Measurements from ENCODE around the gene ARVCF. TPM values are rescaled to one million over a fixed set of nuclear protein-coding genes. Genes with fewer than 3 reads are reported as not detected.

The ARVCF gene
- total RNA-seq, 4 donors from 2014 or later: 47.5 to 98.3 (median 80.6) TPM

DNA sequence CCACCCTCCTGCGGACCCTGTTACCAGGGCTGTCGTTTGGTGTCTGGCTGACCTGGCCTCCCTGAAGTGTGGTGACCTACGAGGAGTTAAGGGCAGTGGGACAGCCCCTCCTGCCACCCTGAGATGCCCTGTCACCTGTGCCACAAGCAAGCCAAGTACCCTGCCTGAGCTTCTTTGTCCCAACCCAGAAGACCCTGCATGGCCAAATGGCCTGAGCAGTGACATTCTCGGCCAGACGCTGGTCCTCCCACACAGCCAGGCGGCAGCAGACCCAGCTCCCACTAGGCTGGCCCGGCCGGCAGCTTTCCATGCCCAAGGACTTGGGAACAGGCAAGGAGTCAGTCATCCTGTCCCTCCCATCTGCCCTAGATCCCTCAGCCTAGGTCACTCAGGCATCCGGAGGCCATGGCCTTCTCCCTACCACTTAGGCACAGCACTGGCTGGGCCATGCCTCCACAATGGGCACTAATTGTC is 7.6 kb downstream of the ARVCF start:
- whole genome bisulfite sequencing, 2 donors: 56 to 82% methylated on average over 8 to 9 of the region's 9 CpGs
- no peaks in the 10 kb centered on the region for H3K27me3 ChIP-seq
- H3K36me3 ChIP-seq: no peaks in the 10 kb centered on the region
- H3K4me3 ChIP-seq: no peak overlapping the region
- peaks cover 0 to 35% (median 8%) of the 10 kb centered on the region in 4 donors for H3K4me1 ChIP-seq
- peak overlapping the region in 3 of 4 donors; percentile 38 to 82 (median 81) for H3K27ac ChIP-seq
- H3K9me3 ChIP-seq: peaks cover 0 to 7% (median 2%) of the 10 kb centered on the region in 4 donors
- DNase-seq (ENCODE audit: low spot score in 2 of 2): no peak
- no peak for TF ChIP-seq EP300 (IDR thresholded peaks at IDR 0.05)
- no peak for TF ChIP-seq POLR2A (IDR thresholded peaks at IDR 0.05)
- TF ChIP-seq, protein P1, sequence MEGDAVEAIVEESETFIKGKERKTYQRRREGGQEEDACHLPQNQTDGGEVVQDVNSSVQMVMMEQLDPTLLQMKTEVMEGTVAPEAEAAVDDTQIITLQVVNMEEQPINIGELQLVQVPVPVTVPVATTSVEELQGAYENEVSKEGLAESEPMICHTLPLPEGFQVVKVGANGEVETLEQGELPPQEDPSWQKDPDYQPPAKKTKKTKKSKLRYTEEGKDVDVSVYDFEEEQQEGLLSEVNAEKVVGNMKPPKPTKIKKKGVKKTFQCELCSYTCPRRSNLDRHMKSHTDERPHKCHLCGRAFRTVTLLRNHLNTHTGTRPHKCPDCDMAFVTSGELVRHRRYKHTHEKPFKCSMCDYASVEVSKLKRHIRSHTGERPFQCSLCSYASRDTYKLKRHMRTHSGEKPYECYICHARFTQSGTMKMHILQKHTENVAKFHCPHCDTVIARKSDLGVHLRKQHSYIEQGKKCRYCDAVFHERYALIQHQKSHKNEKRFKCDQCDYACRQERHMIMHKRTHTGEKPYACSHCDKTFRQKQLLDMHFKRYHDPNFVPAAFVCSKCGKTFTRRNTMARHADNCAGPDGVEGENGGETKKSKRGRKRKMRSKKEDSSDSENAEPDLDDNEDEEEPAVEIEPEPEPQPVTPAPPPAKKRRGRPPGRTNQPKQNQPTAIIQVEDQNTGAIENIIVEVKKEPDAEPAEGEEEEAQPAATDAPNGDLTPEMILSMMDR (IDR thresholded peaks at IDR 0.05): no peak

DNA sequence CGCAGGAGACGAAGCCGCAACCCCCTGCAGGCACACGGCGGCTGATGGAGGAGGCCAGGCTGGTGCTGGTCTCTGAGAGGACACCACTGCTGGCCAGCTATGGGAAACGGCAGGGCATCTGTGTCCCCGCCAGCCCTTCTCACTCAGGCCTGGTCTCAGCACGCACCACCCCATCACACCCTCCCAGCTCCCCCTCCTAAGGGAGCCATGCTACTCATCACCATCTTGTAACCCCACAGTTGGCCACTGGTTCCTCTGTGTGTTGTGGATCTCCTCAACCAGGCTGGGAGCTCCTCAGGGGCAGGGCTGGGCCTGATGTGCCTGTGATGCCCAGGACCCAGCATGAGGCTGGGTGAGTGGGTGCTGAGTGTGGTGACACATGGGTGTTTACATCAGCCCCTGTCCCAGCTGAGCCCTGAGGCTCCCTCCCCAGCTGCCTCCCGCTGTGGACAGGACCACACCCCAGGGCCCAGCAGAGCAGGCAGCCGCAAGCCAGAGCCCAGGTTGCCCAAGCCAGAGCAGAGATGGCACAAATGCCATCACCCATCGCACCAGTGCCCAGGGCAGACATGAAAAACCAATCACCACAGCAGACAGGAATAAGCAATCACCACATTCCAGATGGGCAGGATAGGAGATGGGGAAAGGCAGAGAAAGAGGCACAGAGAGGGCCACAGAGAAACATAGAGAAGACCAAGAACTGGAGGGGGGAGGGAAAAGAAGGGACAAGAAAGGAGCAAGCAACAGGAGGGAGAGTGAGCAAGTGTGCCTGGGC is 8.2 kb downstream of the ARVCF start:
- Histone ChIP-seq H3K4me1 (peaks cover 0 to 30% (median 6%) of the 10 kb centered on the region in 4 donors), H3K27me3 (no peaks in the 10 kb centered on the region), H3K4me3 (no peak overlapping the region), H3K27ac (peak overlapping the region in 3 of 4 donors; percentile 38 to 82 (median 81)), H3K9me3 (peaks cover 0 to 10% (median 5%) of the 10 kb centered on the region in 4 donors), H3K36me3 (no peaks in the 10 kb centered on the region)
- 75 to 79% methylated on average over 9 to 11 of the region's 11 CpGs for WGBS, 2 donors
- no peak for DNase-seq (ENCODE audit: low spot score in 2 of 2)
- TF ChIP-seq POLR2A (IDR thresholded peaks at IDR 0.05) (no peak), EP300 (IDR thresholded peaks at IDR 0.05) (no peak)
- TF ChIP-seq, protein P1 (IDR thresholded peaks at IDR 0.05): no peak

DNA sequence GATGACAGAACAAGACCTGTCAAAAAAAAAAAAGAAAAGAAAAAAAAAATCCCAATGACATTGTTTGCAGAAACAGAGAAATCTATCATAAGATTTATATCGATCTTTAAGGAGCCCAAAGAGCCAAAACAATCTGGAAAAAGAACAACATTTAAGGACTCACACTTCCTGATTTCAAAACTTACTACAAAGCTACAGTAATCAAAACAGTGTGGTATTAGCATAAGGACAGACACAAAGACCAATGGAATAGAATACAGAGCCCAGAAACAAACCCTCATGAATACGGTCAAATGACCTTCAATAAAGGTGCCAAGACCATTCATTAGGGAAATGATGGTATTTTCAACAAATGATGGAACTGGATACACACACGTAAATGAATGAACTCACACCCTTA is 12.2 kb downstream of the ARVCF start:
- no peak for DNase-seq (ENCODE audit: low spot score in 2 of 2)
- TF ChIP-seq POLR2A (IDR thresholded peaks at IDR 0.05) (no peak), EP300 (IDR thresholded peaks at IDR 0.05) (no peak)
- TF ChIP-seq, protein P1 (IDR thresholded peaks at IDR 0.05): no peak
- 93 to 97% methylated on average over 3 of the region's 3 CpGs for WGBS, 2 donors
- Histone ChIP-seq H3K27ac (no peak overlapping the region), H3K36me3 (no peaks in the 10 kb centered on the region), H3K4me1 (peaks cover 0 to 41% (median 12%) of the 10 kb centered on the region in 4 donors), H3K27me3 (no peaks in the 10 kb centered on the region), H3K4me3 (no peak overlapping the region), H3K9me3 (peaks cover 0 to 15% (median 7%) of the 10 kb centered on the region in 4 donors)

DNA sequence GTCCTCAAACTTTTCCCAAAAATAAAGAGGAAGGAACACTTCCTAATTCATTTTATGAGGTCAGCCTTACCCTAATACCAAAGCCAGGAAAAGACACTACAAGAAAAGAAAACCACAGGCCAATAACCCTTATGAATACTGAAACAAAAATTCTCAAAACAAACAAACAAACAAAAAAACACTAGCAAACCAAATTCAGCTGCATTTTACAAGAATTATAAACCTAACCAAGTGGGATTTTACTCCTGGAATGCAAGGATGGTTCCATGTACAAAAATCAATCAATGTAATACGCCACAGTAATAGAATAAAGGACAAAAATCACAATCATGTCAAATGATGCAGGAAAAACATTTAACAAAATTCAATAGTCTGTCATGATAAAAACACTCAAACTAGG is 13.3 kb downstream of the ARVCF start:
- H3K36me3 ChIP-seq: no peaks in the 10 kb centered on the region
- 94 to 98% methylated on average over 1 of the region's 1 CpG for WGBS, 2 donors
- H3K9me3 ChIP-seq: peaks cover 0 to 15% (median 7%) of the 10 kb centered on the region in 4 donors
- no peak for DNase-seq (ENCODE audit: low spot score in 2 of 2)
- peaks cover 0 to 42% (median 23%) of the 10 kb centered on the region in 4 donors for H3K4me1 ChIP-seq
- TF ChIP-seq EP300 (IDR thresholded peaks at IDR 0.05) (no peak), POLR2A (IDR thresholded peaks at IDR 0.05) (no peak)
- TF ChIP-seq, protein P1 (IDR thresholded peaks at IDR 0.05): no peak
- no peak overlapping the region for H3K27ac ChIP-seq
- H3K4me3 ChIP-seq: no peak overlapping the region
- no peaks in the 10 kb centered on the region for H3K27me3 ChIP-seq

DNA sequence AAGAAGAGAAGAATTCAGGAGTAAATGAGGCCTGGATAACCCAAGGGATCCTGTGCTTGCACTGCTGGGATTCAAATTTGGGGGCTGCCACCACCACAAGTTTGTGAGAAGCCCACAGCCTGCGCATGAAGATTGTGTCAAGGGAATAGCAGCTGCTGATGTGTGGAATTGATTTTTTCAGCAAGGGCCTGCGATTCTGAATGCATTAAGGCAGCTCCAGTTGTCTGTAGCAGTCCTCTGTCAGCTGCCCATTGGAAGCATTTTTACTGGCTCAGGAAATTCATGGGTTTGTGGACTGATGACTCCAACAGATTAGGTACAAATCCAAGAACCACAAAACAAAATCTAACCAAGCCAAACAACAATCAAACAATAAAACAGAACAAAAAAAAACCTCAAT is 14.0 kb downstream of the ARVCF start:
- TF ChIP-seq EP300 (IDR thresholded peaks at IDR 0.05): no peak
- TF ChIP-seq POLR2A (IDR thresholded peaks at IDR 0.05): no peak
- Histone ChIP-seq H3K4me1 (peaks cover 0 to 47% (median 27%) of the 10 kb centered on the region in 4 donors), H3K27ac (peak overlapping the region; percentile 24 to 93 (median 70)), H3K36me3 (no peaks in the 10 kb centered on the region), H3K4me3 (no peak overlapping the region), H3K27me3 (no peaks in the 10 kb centered on the region), H3K9me3 (peaks cover 0 to 15% (median 7%) of the 10 kb centered on the region in 4 donors)
- no peak for DNase-seq (ENCODE audit: low spot score in 2 of 2)
- WGBS, 2 donors: 48 to 60% methylated on average over 2 of the region's 2 CpGs
